GM23338 (cell line): ENCODE data around the gene RNF44. TPM values are rescaled to one million over a fixed set of nuclear protein-coding genes. Genes with fewer than 3 reads are reported as not detected.

Experiments
- ATAC-seq: fragments of 200-7000 bp; cut with Tn5 transposase; 3 replicates; pipeline ENCODE4 v1.9.1; 2020
- DNase-seq: peaks from one replicate; pipeline ENCODE4 v3.0.0-alpha.2; 2015; ENCODE audit warnings: low spot score
- H2AFZ ChIP-seq: fragments of 200-600 bp; sonication (generic); 2 replicates; pipeline ENCODE4 v1.8.0; 2016; ENCODE audit warnings: antibody characterized with exemption, mild to moderate bottlenecking, moderate library complexity
- H3F3A ChIP-seq: fragments of 200-600 bp; sonication (generic); replicated peaks from 2 replicates; pipeline ENCODE4 v1.8.0; 2017; ENCODE audit warnings: antibody characterized with exemption, mixed run types, low read depth
- H3K27ac ChIP-seq: fragments of 200-600 bp; sonication (generic); 2 replicates; pipeline ENCODE4 v1.6.1; 2016; ENCODE audit warnings: low read depth
- H3K27me3 ChIP-seq: fragments of 200-600 bp; sonication (generic); 2 replicates; pipeline ENCODE4 v1.8.0; 2016; ENCODE audit warnings: mild to moderate bottlenecking, mixed run types, moderate library complexity; ENCODE audit not compliant: insufficient read depth
- H3K36me3 ChIP-seq: fragments of 200-600 bp; sonication (generic); 2 replicates; pipeline ENCODE4 v1.8.0; 2016; ENCODE audit warnings: mild to moderate bottlenecking; ENCODE audit not compliant: insufficient read depth
- H3K4me1 ChIP-seq: fragments of 200-600 bp; sonication (generic); 2 replicates; pipeline ENCODE4 v1.8.0; 2016; ENCODE audit warnings: mild to moderate bottlenecking, moderate library complexity; ENCODE audit not compliant: insufficient read depth
- H3K4me2 ChIP-seq: fragments of 200-600 bp; sonication (generic); 2 replicates; pipeline ENCODE4 v1.7.1; 2017; ENCODE audit warnings: mixed run types
- H3K4me3 ChIP-seq: fragments of 200-600 bp; sonication (generic); 2 replicates; pipeline ENCODE4 v1.6.1; 2016; ENCODE audit warnings: mixed run types
- H3K79me2 ChIP-seq: fragments of 200-600 bp; sonication (generic); replicated peaks from 2 replicates; pipeline ENCODE4 v1.8.0; 2017; ENCODE audit warnings: mild to moderate bottlenecking; ENCODE audit not compliant: insufficient read depth
- H3K9me2 ChIP-seq: fragments of 200-600 bp; sonication (generic); 2 replicates; pipeline ENCODE4 v1.8.0; 2017; ENCODE audit not compliant: insufficient read depth
- H4K20me1 ChIP-seq: fragments of 200-600 bp; sonication (generic); replicated peaks from 2 replicates; pipeline ENCODE4 v1.8.0; 2017; ENCODE audit warnings: mild to moderate bottlenecking; ENCODE audit not compliant: insufficient read depth
- H3K27ac Mint-ChIP-seq: 2 replicates; pipeline ENCODE4 v1.8.0; 2020; ENCODE audit warnings: inconsistent platforms, mild to moderate bottlenecking, moderate library complexity, mixed read lengths
- H3K27me3 Mint-ChIP-seq: 3 replicates; pipeline ENCODE4 v1.8.0; 2022; ENCODE audit warnings: low read depth, mild to moderate bottlenecking, moderate library complexity, mixed read lengths, inconsistent platforms; ENCODE audit not compliant: insufficient read depth, poor library complexity
- H3K36me3 Mint-ChIP-seq: 3 replicates; pipeline ENCODE4 v1.8.0; 2021; ENCODE audit warnings: low read depth, mild to moderate bottlenecking, inconsistent platforms, moderate library complexity, mixed read lengths
- H3K4me1 Mint-ChIP-seq: 3 replicates; pipeline ENCODE4 v1.8.0; 2020; ENCODE audit warnings: mild to moderate bottlenecking, inconsistent platforms, mixed read lengths
- H3K4me3 Mint-ChIP-seq: 3 replicates; pipeline ENCODE4 v1.8.0; 2021; ENCODE audit warnings: moderate library complexity, mild to moderate bottlenecking, inconsistent platforms, mixed read lengths
- H3K9me3 Mint-ChIP-seq: 3 replicates; pipeline ENCODE4 v1.8.0; 2020; ENCODE audit warnings: moderate library complexity, mild to moderate bottlenecking, inconsistent platforms, mixed read lengths
- CTCF ChIP-seq, 2 experiments: fragments of 200-600 bp in 1 of 2; sonication (generic) in 1 of 2; conservative IDR thresholded peaks; 2 replicates each; pipeline versions ENCODE4 v1.5.1 to v1.6.1; 2016 to 2017; ENCODE audit warnings: antibody characterized with exemption in 2 of 2, low read depth in 2 of 2, mild to moderate bottlenecking in 2 of 2, moderate library complexity in 1 of 2
- ETS1 ChIP-seq: IDR thresholded peaks from 2 replicates; pipeline ENCODE4 v1.6.1; 2016; ENCODE audit warnings: antibody characterized with exemption
- JUNB ChIP-seq: IDR thresholded peaks from one replicate; pipeline ENCODE4 v1.6.1; 2016; ENCODE audit warnings: antibody characterized with exemption; ENCODE audit not compliant: unreplicated experiment
- REST ChIP-seq: IDR thresholded peaks from one replicate; pipeline ENCODE4 v1.6.1; 2018; ENCODE audit warnings: antibody characterized with exemption; ENCODE audit not compliant: unreplicated experiment
- STAT1 ChIP-seq: IDR thresholded peaks from one replicate; pipeline ENCODE4 v1.6.1; 2016; ENCODE audit warnings: antibody characterized with exemption; ENCODE audit not compliant: unreplicated experiment
- ZNF114 ChIP-seq: fragments of 250-450 bp; sonication (Bioruptor Pico); IDR thresholded peaks from 2 replicates; pipeline ENCODE4 v1.5.0; 2020; ENCODE audit warnings: mild to moderate bottlenecking, moderate library complexity
- ZNF462 ChIP-seq: fragments of 250-450 bp; sonication (Bioruptor Pico); IDR thresholded peaks from 2 replicates; pipeline ENCODE4 v1.5.0; 2020; ENCODE audit warnings: mild to moderate bottlenecking, moderate library complexity
- polyA plus RNA-seq: library from polyadenylated mRNA; unstranded; fragments of >200 nt; fragmentation: Nextera tagmentation; extraction: Ambion mirVana; gene quantifications from 2 replicates; pipeline ENCODE4 v1.2.1, GENCODE V29; 2016
- total RNA-seq: library from RNA; depleted of rRNA; stranded (reverse); fragments of >200 nt; shearing (Covaris generic); gene quantifications from 2 replicates; pipeline ENCODE4 v1.2.3, GENCODE V29; 2014

Gene RNF44
- total and polyA plus RNA-seq, 2 experiments from 2014 or later = 56.7 to 104 TPM

GRCh38 chr5:176492431-176492830, 44.8 kb downstream of the RNF44 start:
- Mint-ChIP-seq H3K27ac (no peak overlapping the region), H3K36me3 (peaks cover 65% of the 10 kb centered on the region), H3K4me3 (no peak overlapping the region)

More at GRCh38 chr5:176492431-176492830, 44.8 kb downstream of the RNF44 start:
- H2AFZ ChIP-seq = no peak overlapping the region
- H3K36me3 ChIP-seq = peaks cover 66% of the 10 kb centered on the region
- DNase-seq (no peak), ATAC-seq (no peak)
- H3K79me2 ChIP-seq = 0 out of 2 replicates have a peak, but pooled peaks cover 3% of the 10 kb centered on the region
- H3K27me3 ChIP-seq = no peaks in the 10 kb centered on the region
- no peaks in the 10 kb centered on the region for H3K27me3 Mint-ChIP-seq
- H3K9me3 Mint-ChIP-seq = no peaks in the 10 kb centered on the region
- no peak overlapping the region for H3K4me3 ChIP-seq
- 0 out of 2 replicates have a peak, but pooled peaks cover 5% of the 10 kb centered on the region for H3F3A ChIP-seq
- H3K9me2 ChIP-seq = no peaks in the 10 kb centered on the region
- H3K27ac ChIP-seq = no peak overlapping the region
- peaks cover 11% of the 10 kb centered on the region for H4K20me1 ChIP-seq
- no peaks in the 10 kb centered on the region for H3K4me1 ChIP-seq
- no peak for TF ChIP-seq ETS1
- TF ChIP-seq JUNB = no peak
- TF ChIP-seq ZNF462 (CRISPR knock-in tag) = no peak
- TF ChIP-seq STAT1 = no peak
- TF ChIP-seq ZNF114 (CRISPR knock-in tag) = no peak
- no peak for TF ChIP-seq REST
- no peak for TF ChIP-seq CTCF (conservative IDR thresholded peaks at IDR 0.05; ENCODE audit: low read depth in 2 of 2)
- H3K4me1 Mint-ChIP-seq = peaks cover 4% of the 10 kb centered on the region; the same call in 1 of the 3 replicates
- H3K4me2 ChIP-seq = no peak overlapping the region
